SU-DHL-6 (cell line): Measurements from ENCODE around the gene RAVER1.
"Not testable (repeated sequence)": the region's sequence is repeated elsewhere in the genome, so short reads cannot be mapped to it uniquely, and the experiment has no call there.

Experiments
- CTCF ChIP-seq: fragments of 200-600 bp; sonication (generic); IDR thresholded peaks from one replicate; pipeline ENCODE4 v1.5.1; 2017; ENCODE audit warnings: antibody characterized with exemption, mild to moderate bottlenecking, low read length, moderate library complexity; ENCODE audit not compliant: insufficient read depth, poor library complexity, severe bottlenecking
- EZH2phosphoT487 ChIP-seq: fragments of 200-600 bp; sonication (generic), shearing (Covaris generic); conservative IDR thresholded peaks from 2 replicates; pipeline ENCODE4 v1.6.1; 2018; ENCODE audit warnings: mild to moderate bottlenecking, antibody characterized with exemption, low read length, moderate library complexity, mixed read lengths

- not testable (repeated sequence) for TF ChIP-seq CTCF, EZH2phosphoT487
Measured at GRCh38 chr19:10366950-10367512, 33.7 kb upstream of the RAVER1 start.
